Skeletal muscle satellite cell (primary cell): ENCODE data around the gene METTL8.

Experiments used
- H3K27me3 ChIP-seq: 2 replicates; pipeline ENCODE4 v1.7.0; 2013; ENCODE audit warnings: low read length; ENCODE audit not compliant: control insufficient read depth, insufficient read depth
- H3K36me3 ChIP-seq: 2 replicates; pipeline ENCODE4 v1.7.0; 2013; ENCODE audit warnings: mild to moderate bottlenecking, control low read depth, low read length; ENCODE audit not compliant: insufficient read depth
- H3K4me1 ChIP-seq: 2 replicates; pipeline ENCODE4 v1.7.0; 2013; ENCODE audit warnings: low read length; ENCODE audit not compliant: control insufficient read depth, insufficient read depth
- H3K4me2 ChIP-seq: 2 replicates; pipeline ENCODE4 v1.7.0; 2013; ENCODE audit warnings: mild to moderate bottlenecking, low read length
- H3K4me3 ChIP-seq: 2 replicates; pipeline ENCODE4 v1.7.0; 2013; ENCODE audit warnings: low read length
- H3K9ac ChIP-seq: 2 replicates; pipeline ENCODE4 v1.7.0; 2013; ENCODE audit warnings: mild to moderate bottlenecking, low read depth, low read length, moderate library complexity
- H3K9me3 ChIP-seq: replicated peaks from 2 replicates; pipeline ENCODE4 v1.7.0; 2013; ENCODE audit warnings: mild to moderate bottlenecking, control low read depth, low read length

Gene METTL8

GRCh38 chr2:171334171-171334570 lies 99.6 kb downstream of the METTL8 start:
- Histone ChIP-seq H3K36me3 (no peaks in the 10 kb centered on the region), H3K9me3 (no peaks in the 10 kb centered on the region), H3K9ac (no peak overlapping the region), H3K4me1 (no peaks in the 10 kb centered on the region), H3K4me3 (no peak overlapping the region), H3K4me2 (no peak overlapping the region), H3K27me3 (no peaks in the 10 kb centered on the region)

GRCh38 chr2:171330155-171330956 lies 103.4 kb downstream of the METTL8 start:
- no peaks in the 10 kb centered on the region for H3K9me3 ChIP-seq
- no peak overlapping the region for H3K4me2 ChIP-seq
- H3K4me1 ChIP-seq = no peaks in the 10 kb centered on the region
- no peak overlapping the region for H3K4me3 ChIP-seq
- H3K27me3 ChIP-seq = no peaks in the 10 kb centered on the region
- no peak overlapping the region for H3K9ac ChIP-seq
- H3K36me3 ChIP-seq = no peaks in the 10 kb centered on the region

- no peak overlapping the region for H3K4me2 ChIP-seq
- no peaks in the 10 kb centered on the region for H3K27me3 ChIP-seq
- no peak overlapping the region for H3K4me3 ChIP-seq
- H3K36me3 ChIP-seq = no peaks in the 10 kb centered on the region
- no peak overlapping the region for H3K9ac ChIP-seq
- no peaks in the 10 kb centered on the region for H3K4me1 ChIP-seq
- H3K9me3 ChIP-seq = no peaks in the 10 kb centered on the region
These were observed 106.7 kb downstream of the METTL8 start for GRCh38 chr2:171327043-171327496.

- Histone ChIP-seq H3K36me3 (no peaks in the 10 kb centered on the region), H3K4me1 (no peaks in the 10 kb centered on the region), H3K9me3 (no peaks in the 10 kb centered on the region), H3K4me2 (no peak overlapping the region), H3K27me3 (no peaks in the 10 kb centered on the region), H3K9ac (no peak overlapping the region), H3K4me3 (no peak overlapping the region)
These were observed 107.8 kb downstream of the METTL8 start for GRCh38 chr2:171325886-171326585.

- H3K9ac ChIP-seq = no peak overlapping the region
- H3K9me3 ChIP-seq = no peaks in the 10 kb centered on the region
- H3K36me3 ChIP-seq = no peaks in the 10 kb centered on the region
- no peaks in the 10 kb centered on the region for H3K27me3 ChIP-seq
- H3K4me3 ChIP-seq = no peak overlapping the region
- H3K4me2 ChIP-seq = no peak overlapping the region
- no peaks in the 10 kb centered on the region for H3K4me1 ChIP-seq
These were observed 109.7 kb downstream of the METTL8 start for GRCh38 chr2:171323971-171324528.

- Histone ChIP-seq H3K36me3 (no peaks in the 10 kb centered on the region), H3K27me3 (no peaks in the 10 kb centered on the region)
These were observed 110.9 kb downstream of the METTL8 start for GRCh38 chr2:171322928-171323327.

GRCh38 chr2:171320731-171321130 lies 113.1 kb downstream of the METTL8 start:
- Histone ChIP-seq H3K9ac (no peak overlapping the region), H3K27me3 (no peaks in the 10 kb centered on the region), H3K4me1 (no peaks in the 10 kb centered on the region), H3K4me3 (no peak overlapping the region), H3K4me2 (no peak overlapping the region), H3K36me3 (no peaks in the 10 kb centered on the region), H3K9me3 (no peaks in the 10 kb centered on the region)

More at GRCh38 chr2:171322928-171323327, 110.9 kb downstream of the METTL8 start:
- Histone ChIP-seq H3K4me2 (no peak overlapping the region), H3K4me1 (no peaks in the 10 kb centered on the region), H3K9ac (no peak overlapping the region), H3K4me3 (no peak overlapping the region), H3K9me3 (no peaks in the 10 kb centered on the region)

- Histone ChIP-seq H3K36me3 (no peaks in the 10 kb centered on the region), H3K4me2 (no peak overlapping the region), H3K9me3 (no peaks in the 10 kb centered on the region), H3K4me1 (no peaks in the 10 kb centered on the region), H3K27me3 (no peaks in the 10 kb centered on the region), H3K9ac (no peak overlapping the region), H3K4me3 (no peak overlapping the region)
These were observed 113.6 kb downstream of the METTL8 start for GRCh38 chr2:171320208-171320621.

- H3K9ac ChIP-seq = no peak overlapping the region
- no peak overlapping the region for H3K4me2 ChIP-seq
- H3K4me1 ChIP-seq = no peaks in the 10 kb centered on the region
- H3K27me3 ChIP-seq = no peaks in the 10 kb centered on the region
- H3K9me3 ChIP-seq = no peaks in the 10 kb centered on the region
- no peaks in the 10 kb centered on the region for H3K36me3 ChIP-seq
- no peak overlapping the region for H3K4me3 ChIP-seq
These were observed 114.5 kb downstream of the METTL8 start for GRCh38 chr2:171319164-171319810.

- H3K4me2 ChIP-seq = no peak overlapping the region
- H3K36me3 ChIP-seq = no peaks in the 10 kb centered on the region
- H3K4me1 ChIP-seq = no peaks in the 10 kb centered on the region
- no peaks in the 10 kb centered on the region for H3K27me3 ChIP-seq
- no peaks in the 10 kb centered on the region for H3K9me3 ChIP-seq
- no peak overlapping the region for H3K9ac ChIP-seq
- no peak overlapping the region for H3K4me3 ChIP-seq
These were observed 115.3 kb downstream of the METTL8 start for GRCh38 chr2:171318463-171318934.

GRCh38 chr2:171317492-171318125 lies 116.2 kb downstream of the METTL8 start:
- no peaks in the 10 kb centered on the region for H3K4me1 ChIP-seq
- no peak overlapping the region for H3K9ac ChIP-seq

More at GRCh38 chr2:171317492-171318125, 116.2 kb downstream of the METTL8 start:
- no peaks in the 10 kb centered on the region for H3K27me3 ChIP-seq
- no peak overlapping the region for H3K4me3 ChIP-seq
- no peaks in the 10 kb centered on the region for H3K9me3 ChIP-seq
- no peak overlapping the region for H3K4me2 ChIP-seq
- H3K36me3 ChIP-seq = no peaks in the 10 kb centered on the region
